CD4-positive, alpha-beta T cell treated with Interleukin-1 beta for 1 hour (primary cell): ENCODE data around the gene MIER2.

Experiments used
- DNase-seq, 2 donors: peaks; one replicate each; pipeline ENCODE4 v3.0.0-alpha.2; 2020 to 2022

MIER2 gene

GRCh38 chr19:377801-378581, 33.4 kb upstream of the MIER2 start:
- no peak for DNase-seq

- no peak for DNase-seq
Measured at GRCh38 chr19:376111-376470, 31.5 kb upstream of the MIER2 start.

GRCh38 chr19:375395-376110, 31.0 kb upstream of the MIER2 start:
- DNase-seq = no peak

- DNase-seq = no peak
Measured at GRCh38 chr19:374886-375235, 30.3 kb upstream of the MIER2 start.

- no peak for DNase-seq
Measured at GRCh38 chr19:374183-374885, 29.7 kb upstream of the MIER2 start.

GRCh38 chr19:373391-374182, 29.0 kb upstream of the MIER2 start:
- DNase-seq = no peak

GRCh38 chr19:372306-372890, 27.8 kb upstream of the MIER2 start:
- no peak for DNase-seq

- no peak for DNase-seq
Measured at GRCh38 chr19:371501-372168, 27.0 kb upstream of the MIER2 start.

GRCh38 chr19:370641-371330, 26.2 kb upstream of the MIER2 start:
- no peak for DNase-seq

- no peak for DNase-seq
Measured at GRCh38 chr19:369876-370275, 25.3 kb upstream of the MIER2 start.

- DNase-seq = no peak
Measured at GRCh38 chr19:369256-369655, 24.7 kb upstream of the MIER2 start.

- no peak for DNase-seq
Measured at GRCh38 chr19:368630-369024, 24.0 kb upstream of the MIER2 start.

- DNase-seq = no peak
Measured at GRCh38 chr19:367963-368629, 23.5 kb upstream of the MIER2 start.

- DNase-seq = no peak
Measured at GRCh38 chr19:367561-367960, 23.0 kb upstream of the MIER2 start.

GRCh38 chr19:366951-367350, 22.4 kb upstream of the MIER2 start:
- no peak for DNase-seq

GRCh38 chr19:366205-366783, 21.7 kb upstream of the MIER2 start:
- DNase-seq = no peak

- no peak for DNase-seq
Measured at GRCh38 chr19:364496-365287, 20.1 kb upstream of the MIER2 start.

- DNase-seq = no peak
Measured at GRCh38 chr19:362683-363082, 18.1 kb upstream of the MIER2 start.

GRCh38 chr19:362154-362553, 17.6 kb upstream of the MIER2 start:
- no peak for DNase-seq

- no peak for DNase-seq
Measured at GRCh38 chr19:359653-359925, 15.0 kb upstream of the MIER2 start.
